ENCODE results near the gene ACTL7B.
"Not testable (repeated sequence)": the region's sequence is repeated elsewhere in the genome, so short reads cannot be mapped to it uniquely, and the experiment has no call there.

Gene ACTL7B

GRCh38 chr9:108842610-108843295 lies 13.0 kb downstream of the ACTL7B start:
- no peak for DNase-seq

GRCh38 chr9:108839561-108839960 lies 16.2 kb downstream of the ACTL7B start:
- DNase-seq, result not testable (repeated sequence)

GRCh38 chr9:108838017-108838416 lies 17.8 kb downstream of the ACTL7B start:
- DNase-seq, result no peak

- DNase-seq, result no peak
These were observed 18.3 kb downstream of the ACTL7B start for GRCh38 chr9:108837530-108837929.

- DNase-seq, result no peak
These were observed 19.0 kb downstream of the ACTL7B start for GRCh38 chr9:108836781-108837180.

GRCh38 chr9:108836319-108836718 lies 19.5 kb downstream of the ACTL7B start:
- no peak for DNase-seq

GRCh38 chr9:108835831-108836230 lies 20.0 kb downstream of the ACTL7B start:
- no peak for DNase-seq

GRCh38 chr9:108834959-108835665 lies 20.7 kb downstream of the ACTL7B start:
- DNase-seq, result no peak

GRCh38 chr9:108832179-108832500 lies 23.6 kb downstream of the ACTL7B start:
- no peak for DNase-seq

- no peak for DNase-seq
These were observed 24.1 kb downstream of the ACTL7B start for GRCh38 chr9:108831496-108832178.

- DNase-seq, result no peak
These were observed 25.5 kb downstream of the ACTL7B start for GRCh38 chr9:108830272-108830671.

- DNase-seq, result no peak
These were observed 32.0 kb downstream of the ACTL7B start for GRCh38 chr9:108823829-108824228.

- DNase-seq, result no peak
These were observed 39.7 kb downstream of the ACTL7B start for GRCh38 chr9:108816037-108816436.

- DNase-seq, result no peak
These were observed 40.6 kb downstream of the ACTL7B start for GRCh38 chr9:108815156-108815555.

- no peak for DNase-seq
These were observed 41.7 kb downstream of the ACTL7B start for GRCh38 chr9:108813951-108814601.

GRCh38 chr9:108812396-108813025 lies 43.3 kb downstream of the ACTL7B start:
- no peak for DNase-seq

- no peak for DNase-seq
These were observed 43.8 kb downstream of the ACTL7B start for GRCh38 chr9:108811944-108812343.

GRCh38 chr9:108809269-108809668 lies 46.5 kb downstream of the ACTL7B start:
- no peak for DNase-seq

All from NCI-H524 treated with DMSO at 0.1 percent for 48 hours (cell line).